ENCODE data around the gene PRELID1.
"Not testable (repeated sequence)": the region's sequence is repeated elsewhere in the genome, so short reads cannot be mapped to it uniquely, and the experiment has no call there.

The PRELID1 gene

GRCh38 chr5:177304392-177305119 lies 957 bp downstream of the PRELID1 start:
- TF ChIP-seq CTCF (IDR thresholded peaks at IDR 0.05; ENCODE audit: insufficient read depth, missing control alignments) = no peak
- FAIRE-seq (no peak), DNase-seq (ENCODE audit: insufficient read length, low spot score) (no peak)

GRCh38 chr5:177306103-177306640 lies 2.6 kb downstream of the PRELID1 start:
- DNase-seq (ENCODE audit: insufficient read length, low spot score); FAIRE-seq: not testable (repeated sequence)

- no peak for DNase-seq (ENCODE audit: insufficient read length, low spot score)
- TF ChIP-seq CTCF (IDR thresholded peaks at IDR 0.05; ENCODE audit: insufficient read depth, missing control alignments) = no peak
- FAIRE-seq = no peak
Measured at GRCh38 chr5:177306674-177307543, 3.3 kb downstream of the PRELID1 start.

GRCh38 chr5:177307544-177308363 lies 4.2 kb downstream of the PRELID1 start:
- DNase-seq (ENCODE audit: insufficient read length, low spot score) (no peak), FAIRE-seq (no peak)
- no peak for TF ChIP-seq CTCF (IDR thresholded peaks at IDR 0.05; ENCODE audit: insufficient read depth, missing control alignments)

- no peak for FAIRE-seq
- no peak for TF ChIP-seq CTCF (IDR thresholded peaks at IDR 0.05; ENCODE audit: insufficient read depth, missing control alignments)
- no peak for DNase-seq (ENCODE audit: insufficient read length, low spot score)
Measured at GRCh38 chr5:177308740-177309139, 5.1 kb downstream of the PRELID1 start.

GRCh38 chr5:177309351-177310191 lies 6.0 kb downstream of the PRELID1 start:
- DNase-seq (ENCODE audit: insufficient read length, low spot score) = peak; percentile 59
- FAIRE-seq = no peak
- peak; percentile 89 for TF ChIP-seq CTCF (IDR thresholded peaks at IDR 0.05; ENCODE audit: insufficient read depth, missing control alignments)
